Measurements from ENCODE around the gene LAMTOR4.
A peak's percentile ranks its signal among the peaks of the same experiment; 100 is the strongest.

The LAMTOR4 gene

GRCh38 chr7:100154651-100155491 lies 6.2 kb downstream of the LAMTOR4 start:
- DNase-seq = no peak

- DNase-seq = no peak
These were observed 7.0 kb downstream of the LAMTOR4 start for GRCh38 chr7:100155553-100156317.

- DNase-seq = no peak
These were observed 7.8 kb downstream of the LAMTOR4 start for GRCh38 chr7:100156331-100157068.

- no peak for DNase-seq
These were observed 8.3 kb downstream of the LAMTOR4 start for GRCh38 chr7:100157069-100157333.

- DNase-seq = no peak
These were observed 8.9 kb downstream of the LAMTOR4 start for GRCh38 chr7:100157334-100158228.

- DNase-seq = peak; percentile 12
These were observed 9.7 kb downstream of the LAMTOR4 start, which contains the start of gene TRAPPC14 for GRCh38 chr7:100158229-100159098. Gene TRAPPC14 (minus strand): TSS chr7:100158723. CDS start chr7:100158499, 224 bp downstream.

GRCh38 chr7:100159099-100159623 lies 10.4 kb downstream of the LAMTOR4 start:
- DNase-seq = no peak

- DNase-seq = no peak
These were observed 11.3 kb downstream of the LAMTOR4 start for GRCh38 chr7:100160067-100160466.

GRCh38 chr7:100163006-100163531 lies 14.4 kb downstream of the LAMTOR4 start:
- DNase-seq = no peak

- no peak for DNase-seq
These were observed 15.2 kb downstream of the LAMTOR4 start for GRCh38 chr7:100163871-100164270.

- no peak for DNase-seq
These were observed 17.7 kb downstream of the LAMTOR4 start for GRCh38 chr7:100166317-100166940.

GRCh38 chr7:100166970-100167911 lies 18.5 kb downstream of the LAMTOR4 start:
- DNase-seq = no peak

GRCh38 chr7:100167912-100168323 lies 19.2 kb downstream of the LAMTOR4 start:
- DNase-seq = no peak

- DNase-seq = no peak
These were observed 20.6 kb downstream of the LAMTOR4 start for GRCh38 chr7:100169147-100169850.

GRCh38 chr7:100170101-100170897 lies 21.6 kb downstream of the LAMTOR4 start:
- DNase-seq = no peak

- no peak for DNase-seq
These were observed 22.5 kb downstream of the LAMTOR4 start for GRCh38 chr7:100171087-100171681.

GRCh38 chr7:100171840-100172239 lies 23.1 kb downstream of the LAMTOR4 start:
- no peak for DNase-seq
